Ureter (tissue), 1 donor: ENCODE results near the gene CHRNA1. TPM values are rescaled to one million over a fixed set of nuclear protein-coding genes. Genes with fewer than 3 reads are reported as not detected.

Source experiments
- DNase-seq: peaks from one replicate; pipeline ENCODE4 v3.0.0-alpha.2; 2020; ENCODE audit warnings: low spot score
- total RNA-seq: library from RNA; stranded (reverse); gene quantifications from one replicate; pipeline ENCODE4 v1.2.4, GENCODE V29; 2023
- donor health status: DM: yes; HTN: yes; CAD: no.

The CHRNA1 gene
- total RNA-seq, 1 donor from 2014 or later, result 0.34 TPM

GRCh38 chr2:174760845-174761473 is 3.3 kb downstream of the CHRNA1 start:
- no peak for DNase-seq

- no peak for DNase-seq
Observed at GRCh38 chr2:174759381-174760065, 4.7 kb downstream of the CHRNA1 start.

GRCh38 chr2:174756743-174757142 is 7.5 kb downstream of the CHRNA1 start:
- no peak for DNase-seq

- DNase-seq, result no peak
Observed at GRCh38 chr2:174753038-174753633, 11.1 kb downstream of the CHRNA1 start.

- DNase-seq, result no peak
Observed at GRCh38 chr2:174752403-174753037, 11.8 kb downstream of the CHRNA1 start.

GRCh38 chr2:174750923-174751441 is 13.3 kb downstream of the CHRNA1 start:
- DNase-seq, result no peak

GRCh38 chr2:174749793-174750192 is 14.5 kb downstream of the CHRNA1 start:
- DNase-seq, result no peak

- peak; percentile 63 for DNase-seq
Observed at GRCh38 chr2:174748948-174749347, 15.3 kb downstream of the CHRNA1 start.

- DNase-seq, result no peak
Observed at GRCh38 chr2:174745142-174745541, 19.1 kb downstream of the CHRNA1 start.

GRCh38 chr2:174744111-174744510 is 20.2 kb downstream of the CHRNA1 start:
- DNase-seq, result no peak

GRCh38 chr2:174740721-174741120 is 23.6 kb downstream of the CHRNA1 start:
- no peak for DNase-seq

- DNase-seq, result no peak
Observed at GRCh38 chr2:174738841-174739240, 25.4 kb downstream of the CHRNA1 start.

GRCh38 chr2:174731546-174731945 is 32.7 kb downstream of the CHRNA1 start:
- no peak for DNase-seq

- DNase-seq, result no peak
Observed at GRCh38 chr2:174730698-174731018, 33.6 kb downstream of the CHRNA1 start.

GRCh38 chr2:174729797-174730697 is 34.2 kb downstream of the CHRNA1 start:
- DNase-seq, result no peak

GRCh38 chr2:174728096-174728495 is 36.2 kb downstream of the CHRNA1 start:
- DNase-seq, result no peak

- no peak for DNase-seq
Observed at GRCh38 chr2:174726212-174726611, 38.1 kb downstream of the CHRNA1 start.

- no peak for DNase-seq
Observed at GRCh38 chr2:174722942-174723592, 41.2 kb downstream of the CHRNA1 start.

GRCh38 chr2:174719016-174719415 is 45.3 kb downstream of the CHRNA1 start:
- DNase-seq, result no peak

GRCh38 chr2:174718591-174718990 is 45.7 kb downstream of the CHRNA1 start:
- DNase-seq, result no peak

- no peak for DNase-seq
Observed at GRCh38 chr2:174717916-174718315, 46.4 kb downstream of the CHRNA1 start.
